Common myeloid progenitor, CD34-positive (primary cell): ENCODE data around the gene GLRX5.

Experiments
- CTCF ChIA-PET: fragments of 350-600 bp; sonication (Branson Sonifier 250); formaldehyde crosslinking; loops from one replicate; lab custom pipeline; 2021; ENCODE audit warnings: antibody characterized with exemption; lab: Charles Lee
- POLR2A ChIA-PET: fragments of 350-600 bp; sonication (Branson Sonifier 250); formaldehyde crosslinking; loops from one replicate; lab custom pipeline; 2021; ENCODE audit warnings: antibody characterized with exemption; lab: Charles Lee
- DNase-seq, 3 donors: peaks; one replicate each; pipeline versions ENCODE4 v3.0.0 to v3.0.0-alpha.2; 2013
- H3K27ac ChIP-seq, 2 experiments: 1 replicate in 1 of 2; 2 replicates in 1 of 2; pipeline ENCODE4 v1.7.0; 2013; ENCODE audit warnings: inconsistent platforms in 2 of 2, low read length in 2 of 2, mild to moderate bottlenecking in 2 of 2, low read depth in 1 of 2, moderate library complexity in 1 of 2; ENCODE audit not compliant: severe bottlenecking in 2 of 2, insufficient read depth in 1 of 2, poor library complexity in 1 of 2
- H3K27me3 ChIP-seq, 5 experiments: replicated peaks in 2 of 5; 1 replicate in 3 of 5; 2 replicates in 2 of 5; pipeline versions ENCODE4 v1.6.1 to v1.7.0; 2013; ENCODE audit warnings: low read length in 4 of 5, mild to moderate bottlenecking in 2 of 5, moderate library complexity in 2 of 5, inconsistent platforms in 1 of 5; ENCODE audit not compliant: insufficient read depth in 5 of 5, control insufficient read depth in 4 of 5
- H3K36me3 ChIP-seq, 4 experiments: 1 replicate in 2 of 4; 2 replicates in 2 of 4; pipeline versions ENCODE4 v1.6.1 to v1.7.0; 2013; ENCODE audit warnings: low read length in 3 of 4, control low read depth in 1 of 4, mild to moderate bottlenecking in 1 of 4; ENCODE audit not compliant: control insufficient read depth in 4 of 4, insufficient read depth in 4 of 4
- H3K4me1 ChIP-seq, 4 experiments: 1 replicate in 3 of 4; 2 replicates in 1 of 4; pipeline versions ENCODE4 v1.6.1 to v1.7.1; 2013; ENCODE audit warnings: low read length in 3 of 4, mild to moderate bottlenecking in 3 of 4, control low read depth in 1 of 4, inconsistent platforms in 1 of 4, moderate library complexity in 1 of 4; ENCODE audit not compliant: control insufficient read depth in 4 of 4, insufficient read depth in 4 of 4; ENCODE audit errors: control extremely low read depth in 1 of 4
- H3K4me3 ChIP-seq, 7 experiments: 1 replicate in 4 of 7; 2 replicates in 3 of 7; pipeline versions ENCODE4 v1.5.1 to v1.7.0; 2013; ENCODE audit warnings: mild to moderate bottlenecking in 7 of 7, low read length in 6 of 7, moderate library complexity in 6 of 7, inconsistent platforms in 2 of 7, low read depth in 2 of 7, control low read depth in 1 of 7; ENCODE audit not compliant: insufficient read depth in 4 of 7, control insufficient read depth in 1 of 7; ENCODE audit errors: extremely low read depth in 1 of 7
- H3K9me3 ChIP-seq, 5 experiments: 1 replicate in 4 of 5; 2 replicates in 1 of 5; pipeline versions ENCODE4 v1.6.1 to v1.7.1; 2013; ENCODE audit warnings: low read length in 4 of 5, mild to moderate bottlenecking in 2 of 5, inconsistent platforms in 1 of 5, low read depth in 1 of 5, moderate library complexity in 1 of 5; ENCODE audit not compliant: control insufficient read depth in 4 of 5, insufficient read depth in 2 of 5; ENCODE audit errors: control extremely low read depth in 1 of 5
- WGBS: methylation state at CpG from one replicate; pipeline ENCODE4 v1.1.5; 2013; ENCODE audit not compliant: insufficient coverage; 5-methylcytosine and 5-hydroxymethylcytosine counted together

Gene GLRX5

DNA sequence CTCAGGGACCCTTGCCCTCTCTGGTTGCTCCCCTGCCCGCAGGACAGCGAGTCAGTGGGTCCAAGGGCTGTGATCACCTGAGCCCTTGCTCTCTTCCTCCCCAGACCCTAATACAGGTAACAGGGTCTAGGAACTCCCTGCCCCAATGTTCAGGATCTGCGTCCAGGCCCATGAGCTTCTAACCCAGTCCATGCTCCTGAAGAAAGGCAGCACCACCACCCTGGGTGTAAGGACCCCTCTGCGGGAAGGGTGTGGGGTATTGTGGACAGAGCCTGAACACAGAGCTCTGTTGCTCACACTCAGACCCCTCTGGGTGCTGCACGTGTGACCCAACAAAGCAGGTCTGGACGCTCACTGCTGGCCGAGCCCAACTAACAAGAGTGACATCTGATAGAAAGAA lies 18.3 kb downstream of the GLRX5 start:
- Histone ChIP-seq H3K9me3 (no peaks in the 10 kb centered on the region), H3K36me3 (peaks cover 0 to 6% (median 0%) of the 10 kb centered on the region in 4 experiments), H3K27me3 (no peaks in the 10 kb centered on the region), H3K27ac (no peak overlapping the region), H3K4me1 (no peaks in the 10 kb centered on the region), H3K4me3 (no peak overlapping the region)
- POLR2A ChIA-PET = no interaction called here
- no peak for DNase-seq
- 86% methylated on average over 7 of the region's 7 CpGs for WGBS
- CTCF ChIA-PET = interaction anchor here (1.0 to 1.5 kb wide), 2 partner anchors 9 to 111 kb away, joined by 3 to 7 read pairs; no protein-coding TSS in a partner anchor

DNA sequence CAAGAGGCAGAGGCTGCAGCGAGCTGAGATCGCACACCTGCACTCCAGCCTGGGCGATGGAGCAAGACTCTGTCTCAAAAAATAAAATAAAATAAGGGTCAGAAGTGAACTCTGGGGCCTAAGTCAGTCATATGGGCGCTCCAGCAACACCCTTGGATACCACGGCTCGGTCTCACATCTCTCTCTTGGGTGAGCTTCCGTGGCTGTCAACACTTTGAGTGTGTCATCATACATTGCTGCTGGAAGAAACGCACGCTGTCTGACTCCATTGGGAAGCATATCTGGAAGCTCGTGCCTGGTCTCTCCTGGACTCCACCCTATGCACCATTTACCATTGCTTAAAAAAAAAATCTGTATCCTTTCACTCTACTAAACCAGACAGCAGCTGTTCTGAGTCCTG lies 20.2 kb downstream of the GLRX5 start:
- DNase-seq = no peak
- no peak overlapping the region for H3K4me3 ChIP-seq
- no peak overlapping the region for H3K27ac ChIP-seq
- CTCF ChIA-PET = no interaction called here
- no peaks in the 10 kb centered on the region for H3K36me3 ChIP-seq
- H3K4me1 ChIP-seq = no peaks in the 10 kb centered on the region
- POLR2A ChIA-PET = no interaction called here
- H3K27me3 ChIP-seq = no peaks in the 10 kb centered on the region
- no peaks in the 10 kb centered on the region for H3K9me3 ChIP-seq
- WGBS = 92% methylated on average over 9 of the region's 10 CpGs

DNA sequence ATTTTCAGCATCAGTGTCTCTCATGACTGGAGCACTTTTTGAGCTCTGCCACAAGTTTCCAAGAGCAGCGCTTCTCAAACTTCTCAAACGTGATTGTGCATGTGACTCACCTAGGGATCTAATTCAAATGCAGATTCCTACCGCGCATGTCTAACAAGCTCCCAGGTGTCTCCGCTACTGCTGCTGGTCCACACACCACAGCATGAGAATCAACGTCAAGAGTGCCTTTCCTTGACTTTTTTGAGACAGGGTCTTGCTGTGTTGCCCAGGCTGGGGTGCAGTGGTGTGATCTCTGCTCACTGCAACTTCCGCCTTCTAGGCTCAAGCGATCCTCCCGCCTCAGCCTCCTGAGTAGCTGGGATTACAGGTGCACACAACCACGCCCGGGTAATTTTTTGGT lies 22.4 kb downstream of the GLRX5 start:
- no peaks in the 10 kb centered on the region for H3K9me3 ChIP-seq
- CTCF ChIA-PET = interaction anchor here (0.6 to 1.4 kb wide), 3 partner anchors 10 to 216 kb away, joined by 3 read pairs; no protein-coding TSS in a partner anchor
- H3K4me3 ChIP-seq = no peak overlapping the region
- DNase-seq = no peak
- H3K27ac ChIP-seq = no peak overlapping the region
- H3K27me3 ChIP-seq = peaks cover 0 to 3% (median 0%) of the 10 kb centered on the region in 5 experiments
- no peaks in the 10 kb centered on the region for H3K4me1 ChIP-seq
- POLR2A ChIA-PET = no interaction called here
- H3K36me3 ChIP-seq = no peaks in the 10 kb centered on the region
- WGBS = 94% methylated on average over 10 of the region's 11 CpGs

DNA sequence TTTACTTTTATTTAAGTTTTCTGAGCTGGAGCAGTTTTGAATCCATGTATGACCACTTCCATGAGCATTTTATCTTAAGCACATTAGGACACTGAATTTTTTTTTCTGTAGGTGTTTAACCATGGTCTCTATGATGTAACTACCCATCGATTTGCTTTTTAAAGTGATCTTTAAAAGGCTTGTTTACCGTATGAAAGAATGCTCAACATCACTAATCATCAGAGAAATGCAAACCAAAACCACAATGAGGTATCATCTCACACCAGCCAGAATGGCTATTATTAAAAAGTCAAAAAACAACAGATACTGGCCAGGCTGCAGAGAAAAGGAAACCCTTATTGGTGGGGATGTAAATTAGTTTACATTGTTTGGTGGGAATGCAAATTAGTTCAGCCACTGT lies 23.0 kb downstream of the GLRX5 start:
- ChIA-PET POLR2A (no interaction called here), CTCF (interaction anchor here (1.4 kb wide), 1 partner anchor 9 kb away, joined by 3 read pairs; no protein-coding TSS in a partner anchor)
- no peak overlapping the region for H3K4me3 ChIP-seq
- H3K36me3 ChIP-seq = no peaks in the 10 kb centered on the region
- H3K27ac ChIP-seq = no peak overlapping the region
- no peaks in the 10 kb centered on the region for H3K4me1 ChIP-seq
- peaks cover 0 to 4% (median 0%) of the 10 kb centered on the region in 5 experiments for H3K27me3 ChIP-seq
- no peaks in the 10 kb centered on the region for H3K9me3 ChIP-seq
- 53% methylated on average over 2 of the region's 2 CpGs for WGBS
- no peak for DNase-seq

DNA sequence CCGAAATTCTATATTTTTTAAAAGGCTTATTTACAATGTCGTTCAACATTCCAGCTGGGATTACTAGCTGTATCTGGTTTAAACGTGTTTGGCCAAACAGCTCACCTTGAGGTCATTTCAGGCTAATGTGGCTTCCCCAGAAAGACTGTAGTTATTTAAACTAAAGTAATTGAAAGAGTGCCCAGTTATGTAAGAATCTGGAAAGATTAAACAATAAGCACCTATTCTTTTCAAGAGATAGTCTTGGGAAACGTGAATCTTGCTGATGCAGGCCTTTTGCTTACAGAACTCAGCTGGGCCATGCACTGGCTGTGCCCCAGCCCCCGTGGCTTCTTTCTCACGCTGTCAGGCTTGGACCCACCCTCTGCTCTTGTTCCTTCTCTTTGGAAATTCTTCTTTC lies 24.4 kb downstream of the GLRX5 start:
- no peak for DNase-seq
- Histone ChIP-seq H3K9me3 (no peaks in the 10 kb centered on the region), H3K4me1 (no peaks in the 10 kb centered on the region), H3K27ac (no peak overlapping the region), H3K4me3 (no peak overlapping the region), H3K36me3 (no peaks in the 10 kb centered on the region), H3K27me3 (peaks cover 0 to 4% (median 0%) of the 10 kb centered on the region in 5 experiments)
- CTCF ChIA-PET = interaction anchor here (1.0 to 5.0 kb wide), 6 partner anchors 9 to 435 kb away, joined by 3 to 52 read pairs (median 6); no protein-coding TSS in a partner anchor
- POLR2A ChIA-PET = no interaction called here
- WGBS = 92% methylated on average over 5 of the region's 6 CpGs

DNA sequence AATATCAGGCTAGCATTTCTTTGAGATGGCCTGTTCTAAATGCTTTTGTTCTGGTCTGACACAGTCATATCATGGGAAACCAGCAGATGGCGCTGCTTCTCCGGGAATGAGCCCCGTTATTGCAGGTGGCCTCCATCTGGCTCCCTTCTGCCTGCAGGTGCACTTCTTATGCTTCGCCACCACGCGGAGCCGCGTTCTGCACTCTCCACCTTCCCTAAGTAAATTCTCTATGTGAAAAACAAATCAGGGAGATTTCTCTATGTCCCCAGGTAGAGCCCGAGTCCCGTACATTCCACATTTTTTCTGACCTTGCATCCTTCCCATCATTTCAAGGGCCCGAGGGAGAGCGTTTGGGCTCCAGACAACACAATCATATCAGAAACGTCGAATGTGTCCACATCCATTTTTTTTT lies 26.2 kb downstream of the GLRX5 start:
- ChIA-PET CTCF (interaction anchor here (0.9 to 5.0 kb wide), 7 partner anchors 38 to 434 kb away, joined by 3 to 52 read pairs (median 5); no protein-coding TSS in a partner anchor), POLR2A (no interaction called here)
- 0% methylated on average over 9 of the region's 14 CpGs for WGBS

DNA sequence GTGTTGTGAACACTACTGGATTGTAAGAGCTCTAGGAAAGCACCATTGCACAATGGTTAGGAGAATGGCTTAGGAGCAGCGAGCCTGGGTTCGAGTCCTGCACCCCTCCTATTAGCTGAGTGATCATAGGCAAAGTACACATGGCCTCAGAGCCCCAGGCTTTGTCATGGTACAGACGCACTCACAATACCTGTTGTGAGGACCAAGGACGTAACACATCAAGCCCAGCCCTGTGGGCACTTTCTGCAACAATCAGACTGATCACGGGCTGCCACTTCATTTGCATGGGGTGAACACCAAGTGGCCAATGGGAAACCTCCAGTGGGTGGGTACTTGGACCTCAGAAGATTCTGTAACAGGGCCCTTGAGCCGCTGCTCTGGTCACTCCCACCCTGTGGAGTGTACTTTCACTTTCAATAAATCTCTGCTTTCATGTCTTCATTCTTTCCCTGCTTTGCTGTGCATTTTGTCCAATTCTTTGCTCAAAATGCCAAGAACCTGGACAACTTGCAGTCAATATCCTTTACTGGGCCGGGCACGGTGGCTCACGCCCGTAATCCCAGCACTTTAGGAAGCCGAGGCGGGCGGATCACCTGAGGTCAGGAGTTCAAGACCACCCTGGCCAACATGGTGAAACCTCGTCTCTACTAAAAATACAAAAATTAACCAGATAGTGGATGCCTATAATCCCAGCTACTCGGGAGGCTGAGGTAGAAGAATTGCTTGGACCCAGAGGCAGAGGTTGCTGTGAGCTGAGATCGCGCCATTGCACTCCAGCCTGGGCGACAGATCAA lies 28.2 kb downstream of the GLRX5 start:
- no peaks in the 10 kb centered on the region for H3K9me3 ChIP-seq
- WGBS = 85% methylated on average over 8 of the region's 18 CpGs
- no peak for DNase-seq
- peaks cover 0 to 4% (median 0%) of the 10 kb centered on the region in 5 experiments for H3K27me3 ChIP-seq
- CTCF ChIA-PET = interaction anchor here (1.5 to 5.0 kb wide), 5 partner anchors 11 to 431 kb away, joined by 6 to 52 read pairs (median 8); no protein-coding TSS in a partner anchor
- no peaks in the 10 kb centered on the region for H3K4me1 ChIP-seq
- no peak overlapping the region for H3K27ac ChIP-seq
- POLR2A ChIA-PET = no interaction called here
- H3K36me3 ChIP-seq = no peaks in the 10 kb centered on the region
- H3K4me3 ChIP-seq = no peak overlapping the region

More for the DNA sequence above, 26.2 kb downstream of the GLRX5 start:
- Histone ChIP-seq H3K9me3 (no peaks in the 10 kb centered on the region), H3K4me1 (no peaks in the 10 kb centered on the region), H3K4me3 (no peak overlapping the region), H3K27ac (no peak overlapping the region), H3K27me3 (peaks cover 0 to 4% (median 0%) of the 10 kb centered on the region in 5 experiments), H3K36me3 (no peaks in the 10 kb centered on the region)
- DNase-seq = peak; percentile 85 to 92 (median 90)
